HUDEP-2 (cell line): ENCODE data around the gene DNAH14.
"Not testable (repeated sequence)": the region's sequence is repeated elsewhere in the genome, so short reads cannot be mapped to it uniquely, and the experiment has no call there.

Source experiments
- DNase-seq, 76 experiments: peaks; one replicate each; lab custom pipeline; 2025; ENCODE audit not compliant: unreplicated experiment in 76 of 76; lab: John Stamatoyannopoulos, UW

The DNAH14 gene

DNA sequence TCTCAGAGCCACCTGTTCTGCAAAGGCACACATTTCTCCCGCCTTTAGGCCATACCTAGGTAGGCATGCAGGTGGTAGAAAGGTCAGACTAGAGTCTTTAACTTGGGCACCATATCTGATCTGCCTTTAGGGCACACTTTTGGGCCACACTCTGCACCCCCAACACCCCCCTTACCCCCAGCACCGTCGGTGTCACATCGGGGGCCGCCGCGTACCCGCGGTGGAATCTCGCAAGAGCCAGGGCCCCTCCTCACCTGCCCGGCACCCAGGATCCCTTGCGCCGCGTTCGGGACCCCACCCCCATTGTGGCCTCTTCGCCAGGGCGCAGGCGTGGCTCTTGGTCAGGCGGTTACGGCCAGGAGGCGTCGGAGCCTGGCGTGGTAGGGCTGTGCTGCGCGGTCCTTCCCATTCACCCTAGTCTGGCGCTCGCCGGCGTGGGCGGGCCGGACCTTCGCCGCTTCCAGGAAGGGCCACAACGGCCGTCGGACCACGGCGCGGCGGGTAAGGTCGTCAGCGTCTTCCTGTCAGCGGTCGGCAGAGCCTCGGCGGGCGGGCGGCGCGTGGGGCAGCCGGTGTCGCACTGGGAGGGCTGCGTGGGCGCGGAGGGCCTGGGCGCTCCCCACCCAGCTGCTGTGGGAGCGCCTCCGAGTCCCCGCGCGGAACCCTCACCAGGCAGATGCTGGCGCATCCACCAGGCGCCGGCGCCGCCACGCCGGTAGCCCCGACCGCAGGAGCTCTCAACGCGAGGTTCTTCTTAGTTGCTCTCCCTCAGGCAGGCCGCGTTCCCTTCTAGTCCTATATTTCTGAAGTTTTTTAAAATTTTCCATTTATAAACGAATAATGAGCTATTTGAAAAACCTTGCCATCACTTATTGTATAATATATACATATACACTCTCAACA, at the start of gene DNAH14:
TSS of gene DNAH14 (plus strand) at position 341 of the 903 bp plus-strand sequence. CDS start 23,028 bp downstream, outside the sequence.
- peak in 74 of 76 experiments; percentile 19 to 86 (median 64) for DNase-seq

DNA sequence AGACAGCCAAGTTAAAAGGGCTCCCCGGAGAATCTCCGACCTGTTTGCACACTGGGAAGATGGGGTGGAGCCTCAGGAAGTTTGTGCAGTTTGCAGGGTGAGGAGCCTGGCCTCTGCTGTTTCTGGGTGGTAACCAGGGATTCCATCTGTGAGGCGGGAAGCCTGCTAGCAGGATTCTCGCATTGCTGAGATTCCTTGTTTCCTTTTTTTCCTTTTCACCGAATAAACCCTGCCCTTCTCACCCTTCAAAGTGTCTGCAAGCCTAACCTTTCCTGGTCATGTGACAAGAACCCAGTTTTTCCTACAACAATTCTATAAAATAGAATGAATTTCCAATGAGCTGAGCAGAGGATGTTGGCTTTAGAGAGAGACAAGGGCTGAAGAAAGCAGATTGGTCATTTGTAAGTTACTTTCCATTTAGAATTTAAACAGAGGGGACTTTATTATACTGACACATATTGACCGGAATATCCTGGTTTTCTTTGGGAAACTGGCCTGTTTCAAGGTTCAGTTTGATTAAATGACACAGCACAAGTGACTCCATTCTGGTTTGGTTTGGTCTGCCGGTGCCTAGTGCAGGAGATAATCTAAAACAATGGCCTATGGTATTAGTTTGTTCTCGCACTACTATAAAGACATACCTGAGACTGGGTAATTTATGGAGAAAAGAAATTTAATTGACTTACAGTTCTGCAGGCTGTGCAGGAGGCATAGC, 48.7 kb upstream of the DNAH14 start:
- no peak for DNase-seq

GRCh38 chr1:224881308-224881692, 48.2 kb upstream of the DNAH14 start:
- DNase-seq, result not testable (repeated sequence)

- no peak for DNase-seq
Measured at GRCh38 chr1:224881762-224882211, 47.7 kb upstream of the DNAH14 start.

DNA sequence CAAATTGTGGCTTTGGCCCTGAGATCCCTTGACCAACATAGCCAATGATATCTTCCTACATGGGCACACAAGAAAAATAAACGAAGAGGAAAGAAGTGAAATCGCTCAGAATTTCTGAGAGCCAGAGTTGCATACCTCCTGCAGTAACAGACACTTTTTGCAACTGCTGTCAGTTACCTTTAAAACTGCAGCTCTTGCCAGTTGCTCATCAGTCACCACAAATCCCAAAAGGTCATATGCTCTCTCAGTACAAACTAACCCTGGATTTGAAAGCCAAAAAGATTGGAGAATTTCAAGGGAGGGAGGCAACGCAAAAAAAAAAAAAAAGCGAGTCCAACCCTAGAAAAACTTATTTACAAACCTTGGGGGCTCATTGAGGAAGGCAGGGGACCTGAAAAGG, 47.2 kb upstream of the DNAH14 start:
- DNase-seq, result no peak

DNA sequence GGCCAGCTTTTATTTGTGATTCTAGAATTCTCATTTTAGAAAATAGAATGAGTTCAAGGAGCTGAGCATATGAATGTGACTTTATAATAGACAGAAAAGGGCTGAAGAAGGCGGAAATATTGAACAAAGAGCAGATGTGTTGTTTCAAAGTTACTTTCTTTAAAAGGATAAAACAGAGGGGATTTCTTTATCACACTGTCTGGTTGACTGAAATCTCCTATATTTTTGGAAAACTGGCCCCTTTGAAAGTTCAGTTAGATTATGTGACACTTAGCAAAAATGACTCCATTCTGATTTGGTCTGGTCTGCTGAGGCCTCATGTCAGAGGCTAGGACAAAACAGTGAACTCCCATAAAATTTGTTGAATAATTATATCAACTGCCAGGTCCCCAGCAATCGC, 46.4 kb upstream of the DNAH14 start:
- no peak for DNase-seq

DNA sequence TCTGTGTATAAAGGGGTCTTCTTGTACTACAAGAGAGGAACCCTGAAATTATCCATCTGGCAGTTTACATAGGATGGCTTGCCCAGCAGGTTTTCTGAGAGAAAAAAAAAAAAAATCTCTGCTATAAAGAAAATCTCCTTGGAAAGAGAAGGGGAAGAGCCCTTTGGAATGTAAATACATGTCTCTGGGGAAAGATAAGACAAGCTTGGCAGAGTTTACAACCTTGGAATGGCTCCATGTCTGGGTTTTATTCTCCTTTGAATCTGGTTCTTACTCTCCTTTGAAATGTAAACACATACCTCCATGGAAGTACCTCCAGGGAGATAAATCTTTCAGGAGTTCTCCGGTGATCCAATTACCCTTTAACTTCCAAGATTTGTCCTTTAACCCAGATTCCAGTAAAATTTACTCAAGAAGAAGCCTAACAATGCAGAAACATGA, 45.1 kb upstream of the DNAH14 start:
- no peak for DNase-seq

DNA sequence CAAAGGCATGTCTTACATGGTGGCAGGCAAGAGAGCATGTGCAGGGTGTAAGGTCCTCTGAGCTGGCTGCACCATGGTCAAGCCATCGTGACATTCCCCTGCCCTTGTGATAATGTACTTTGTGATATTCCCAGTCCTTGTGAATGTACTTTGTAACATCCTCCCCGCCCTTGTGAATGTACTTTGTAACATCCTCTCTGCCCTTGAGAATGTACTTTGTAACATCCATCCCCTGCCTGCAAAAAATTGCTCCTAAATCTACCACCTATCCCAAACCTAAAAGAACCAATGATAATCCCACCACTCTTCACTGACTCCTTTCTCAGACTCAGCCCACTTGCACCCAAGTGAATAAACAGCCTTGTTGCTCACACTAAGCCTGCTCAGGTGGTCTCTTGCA, 44.1 kb upstream of the DNAH14 start:
- not testable (repeated sequence) for DNase-seq

- peak in 2 of 76 experiments; percentile 4 to 5 for DNase-seq
Measured at GRCh38 chr1:224894915-224895314, 34.6 kb upstream of the DNAH14 start.

- DNase-seq, result no peak
Measured at GRCh38 chr1:224896130-224896781, 33.2 kb upstream of the DNAH14 start.

DNA sequence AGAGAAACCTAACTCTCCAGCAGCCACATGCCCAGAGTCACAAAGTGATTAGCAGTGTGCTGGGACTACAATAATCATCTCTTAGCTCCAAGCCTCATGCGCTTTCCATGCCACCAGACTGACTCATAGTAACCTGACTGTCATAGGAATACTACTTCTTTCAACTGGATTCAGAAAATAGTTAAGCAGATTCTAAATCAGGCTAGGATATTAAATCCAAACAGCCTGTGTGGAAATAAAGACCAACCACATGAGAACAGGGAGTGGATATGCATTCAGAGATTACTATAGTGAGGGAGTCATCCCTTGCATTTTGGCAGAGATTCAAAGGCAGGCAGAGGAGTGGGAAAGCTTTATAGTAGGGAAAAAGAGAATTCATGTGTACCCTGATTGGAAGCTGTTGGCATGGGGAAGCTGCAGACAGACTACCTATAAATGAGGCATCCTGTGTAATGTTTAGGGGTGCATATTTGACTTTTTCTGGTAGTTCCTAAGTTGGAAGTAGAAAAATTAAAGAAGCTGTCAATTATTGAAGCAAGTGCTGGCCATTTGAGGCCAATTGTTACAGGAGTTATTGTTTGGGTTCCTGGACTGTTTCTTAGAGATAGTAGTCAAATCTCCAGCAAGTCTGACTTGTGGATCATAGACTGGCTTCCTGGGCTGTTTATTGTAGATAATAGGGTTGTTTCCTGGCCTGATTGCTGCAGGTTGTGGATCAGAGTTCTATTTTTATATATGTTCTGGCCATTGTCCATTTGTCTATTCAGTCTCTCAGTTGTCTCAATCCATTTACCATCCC, 31.7 kb upstream of the DNAH14 start:
- no peak for DNase-seq

DNA sequence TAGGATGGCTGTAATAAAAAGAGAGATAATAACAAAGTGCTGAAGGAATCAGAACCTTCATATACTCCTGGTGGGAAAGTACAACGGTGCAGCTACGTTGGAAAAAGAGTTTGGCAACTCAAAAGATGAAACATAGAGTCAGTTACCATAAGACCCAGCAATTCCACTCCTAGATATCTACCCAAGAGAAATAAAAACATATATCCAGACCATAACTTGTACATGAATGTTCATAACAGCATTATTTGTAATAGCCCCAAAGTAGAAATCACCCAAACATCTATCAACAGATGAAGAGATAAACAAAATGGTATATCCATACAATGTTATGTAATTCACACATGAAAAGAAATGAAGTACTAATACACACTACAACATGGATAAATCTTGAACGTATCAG, 30.5 kb upstream of the DNAH14 start:
- DNase-seq, result no peak

DNA sequence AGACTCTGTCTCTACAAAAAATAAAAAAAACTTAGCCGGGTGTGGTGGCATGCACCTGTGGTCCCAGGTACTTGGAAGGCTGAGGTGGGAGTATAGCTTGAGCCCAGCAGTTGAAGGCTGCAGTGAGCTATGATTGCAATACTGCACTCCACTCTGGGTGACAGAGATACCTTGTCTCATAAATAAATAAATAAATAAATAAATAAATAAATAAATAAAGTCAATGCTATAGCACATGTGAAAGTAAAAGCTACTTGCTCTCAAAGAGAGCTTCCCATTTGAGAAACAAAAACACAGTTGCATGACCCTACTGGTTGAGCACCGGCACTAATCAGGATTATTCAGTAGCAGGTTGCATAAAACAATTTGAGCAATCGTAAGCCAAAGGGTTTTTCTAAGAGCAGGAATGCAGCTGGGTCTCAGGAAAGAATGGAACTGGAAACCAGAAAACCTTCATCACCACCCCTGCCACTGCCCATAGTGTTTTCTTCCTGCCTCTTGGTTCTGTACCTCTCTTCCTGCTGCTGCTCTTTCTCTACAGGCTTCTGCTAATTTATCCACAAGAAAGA, 29.3 kb upstream of the DNAH14 start:
- no peak for DNase-seq

- no peak for DNase-seq
Measured at GRCh38 chr1:224901087-224901810, 28.2 kb upstream of the DNAH14 start.

DNA sequence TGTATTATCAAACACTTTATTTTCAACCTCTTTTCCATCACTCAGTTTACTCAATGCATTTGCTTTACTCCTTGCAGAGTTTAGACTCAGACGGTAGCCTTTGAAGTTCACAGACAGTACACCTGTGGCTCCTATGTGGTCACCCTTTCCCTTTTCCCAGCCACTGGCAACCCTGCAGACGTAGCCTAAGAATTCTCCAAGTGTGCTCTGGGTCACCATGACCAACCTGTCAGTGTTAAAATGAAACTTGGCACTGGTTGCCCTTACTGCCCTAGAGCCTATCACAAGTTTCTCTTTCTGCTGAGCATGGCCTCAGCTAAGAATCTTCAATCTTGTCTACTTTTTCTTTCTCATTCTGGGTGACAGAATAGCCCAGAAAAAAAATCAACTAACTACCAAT, 25.5 kb upstream of the DNAH14 start:
- DNase-seq, result no peak

DNA sequence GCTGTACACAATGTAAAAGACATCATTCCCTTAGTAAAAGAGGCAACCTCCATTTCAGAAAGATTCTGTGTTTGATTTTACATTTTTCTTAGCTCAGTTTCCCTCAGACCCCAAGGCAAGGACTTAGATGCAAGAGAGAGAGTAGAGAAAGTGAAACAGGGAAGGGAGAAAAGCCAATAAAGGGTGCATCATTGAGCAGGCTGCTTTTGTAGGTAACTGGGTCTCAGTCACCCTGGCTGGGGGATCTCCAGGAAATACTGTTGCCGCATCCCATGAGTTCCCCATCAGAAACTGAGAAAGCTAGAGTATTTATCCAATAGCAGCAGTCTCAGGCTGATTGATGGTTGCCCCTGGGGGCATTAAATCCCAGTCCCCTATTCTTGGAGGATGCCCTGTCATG, 23.1 kb upstream of the DNAH14 start:
- no peak for DNase-seq

DNA sequence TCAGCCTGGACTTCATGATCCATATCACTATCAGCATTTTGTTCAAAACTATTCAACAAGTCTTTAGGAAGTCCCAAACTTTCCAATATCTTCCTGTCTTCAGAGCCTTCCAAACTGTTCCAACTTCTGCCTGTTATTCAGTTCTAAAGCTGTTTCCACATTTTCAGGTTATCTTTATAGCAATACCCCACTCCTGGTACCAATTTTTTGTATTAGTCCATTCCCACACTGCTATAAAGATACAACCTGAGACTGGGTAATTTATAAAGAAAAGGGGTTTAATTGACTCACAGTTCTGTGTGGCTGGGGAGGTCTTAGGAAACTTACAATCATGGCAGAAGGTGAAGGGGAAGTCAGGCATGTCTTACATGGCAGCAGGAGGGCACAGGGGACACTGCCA, 18.3 kb upstream of the DNAH14 start:
- DNase-seq, result no peak

DNA sequence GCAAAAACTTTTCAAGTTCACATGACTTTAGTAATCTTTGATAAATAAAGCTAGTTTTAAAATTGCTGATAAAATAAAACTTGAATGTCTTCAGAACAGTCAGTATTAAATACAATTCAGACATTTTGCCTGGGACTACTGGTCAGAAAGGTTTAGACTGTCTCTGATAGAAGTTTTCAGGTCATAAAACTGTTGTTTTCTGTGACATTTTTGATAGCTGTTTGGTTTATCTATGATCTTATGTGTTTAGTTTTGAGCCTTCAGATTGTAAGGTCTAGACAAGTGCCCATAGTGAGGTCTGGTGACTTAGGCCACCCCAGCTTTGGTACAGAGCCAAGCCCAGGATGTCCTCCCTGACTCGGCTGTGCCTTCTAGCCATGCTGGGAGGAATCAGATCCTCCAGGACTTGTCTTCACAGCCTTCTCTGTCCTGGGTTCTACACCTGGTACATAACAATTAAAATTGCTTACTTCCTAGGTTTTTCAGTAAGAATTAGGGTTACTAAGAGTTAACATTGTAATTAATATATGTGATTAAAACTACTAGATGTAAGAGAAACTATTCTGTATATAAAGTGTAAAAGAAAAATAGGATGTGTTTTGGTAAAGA, 15.1 kb upstream of the DNAH14 start:
- DNase-seq, result no peak

DNA sequence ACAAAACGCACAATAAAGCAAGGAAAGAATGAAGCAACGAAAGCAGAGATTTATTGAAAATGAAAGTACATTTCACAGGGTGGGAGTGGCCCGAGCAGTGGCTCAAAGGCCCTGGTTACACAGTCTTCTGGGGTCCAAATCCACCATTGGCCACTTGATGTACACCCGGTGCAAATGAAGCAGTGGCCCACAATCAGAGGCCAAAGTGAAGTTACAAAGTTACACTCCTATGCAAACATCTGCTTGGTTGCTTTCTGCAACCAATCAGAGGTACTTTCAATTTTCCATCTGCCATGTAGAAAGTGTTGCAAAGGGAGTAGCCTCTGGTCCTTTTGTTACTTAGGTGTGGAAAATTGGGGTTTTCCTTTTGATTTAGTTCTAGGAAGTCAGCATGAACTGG, 10.0 kb upstream of the DNAH14 start:
- no peak for DNase-seq
